ENCODE data around the gene EIF1. TPM values are rescaled to one million over a fixed set of nuclear protein-coding genes. Genes with fewer than 3 reads are reported as not detected.

The EIF1 gene
- polyA plus RNA-seq, 6 donors from 2014 or later: 1,122 to 1,685 (median 1,504) TPM

Other genes with a start within 250 kb of the EIF1 start
- not detected for gene KRT38, start 247.9 kb upstream of the EIF1 start, polyA plus RNA-seq (ENCODE audit: low read depth in 6 of 6)
- gene KRT32, start 221.5 kb upstream of the EIF1 start, polyA plus RNA-seq (ENCODE audit: low read depth in 6 of 6): not detected
- gene KRT35, start 207.7 kb upstream of the EIF1 start, polyA plus RNA-seq (ENCODE audit: low read depth in 6 of 6): not detected
- not detected for gene KRT36, start 199.0 kb upstream of the EIF1 start, polyA plus RNA-seq (ENCODE audit: low read depth in 6 of 6)
- gene KRT13, start 183.3 kb upstream of the EIF1 start, polyA plus RNA-seq (ENCODE audit: low read depth in 6 of 6): not detected
- not detected for gene KRT15, start 170.0 kb upstream of the EIF1 start, polyA plus RNA-seq (ENCODE audit: low read depth in 6 of 6)
- not detected for gene KRT19, start 160.6 kb upstream of the EIF1 start, polyA plus RNA-seq (ENCODE audit: low read depth in 6 of 6)
- gene KRT9, start 116.8 kb upstream of the EIF1 start, polyA plus RNA-seq (ENCODE audit: low read depth in 6 of 6): not detected
- not detected for gene KRT14, start 102.0 kb upstream of the EIF1 start, polyA plus RNA-seq (ENCODE audit: low read depth in 6 of 6)
- not detected for gene KRT16, start 76.1 kb upstream of the EIF1 start, polyA plus RNA-seq (ENCODE audit: low read depth in 6 of 6)
- not detected for gene KRT17, start 64.3 kb upstream of the EIF1 start, polyA plus RNA-seq (ENCODE audit: low read depth in 6 of 6)
- gene GAST, start 23.4 kb downstream of the EIF1 start, polyA plus RNA-seq (ENCODE audit: low read depth in 6 of 6): not detected
- gene HAP1, start 45.8 kb downstream of the EIF1 start, polyA plus RNA-seq (ENCODE audit: low read depth in 6 of 6): not detected
- 100 to 1,000 TPM in 2 of 6 donors, 10 to 100 TPM in 4; 32.9 to 123 (median 51.0) TPM for gene JUP, start 97.8 kb downstream of the EIF1 start, polyA plus RNA-seq (ENCODE audit: low read depth in 6 of 6)
- gene P3H4, start 123.1 kb downstream of the EIF1 start, polyA plus RNA-seq (ENCODE audit: low read depth in 6 of 6): 1 to 10 TPM in 2 of 6 donors, under 1 TPM in 4; 0.39 to 2.9 (median 0.87) TPM
- not detected for gene FKBP10, start 124.1 kb downstream of the EIF1 start, polyA plus RNA-seq (ENCODE audit: low read depth in 6 of 6)
- 10 to 100 TPM; 28.9 to 49.8 (median 37.8) TPM for gene NT5C3B, start 147.3 kb downstream of the EIF1 start, polyA plus RNA-seq (ENCODE audit: low read depth in 6 of 6)
- not detected for gene KLHL10, start 148.9 kb downstream of the EIF1 start, polyA plus RNA-seq (ENCODE audit: low read depth in 6 of 6)
- gene KLHL11, start 176.5 kb downstream of the EIF1 start, polyA plus RNA-seq (ENCODE audit: low read depth in 6 of 6): 1 to 10 TPM; 3.6 to 9.8 (median 6.7) TPM
- 10 to 100 TPM; 34.0 to 63.5 (median 49.8) TPM for gene ACLY, start 230.1 kb downstream of the EIF1 start, polyA plus RNA-seq (ENCODE audit: low read depth in 6 of 6)
- gene ODAD4, start 241.7 kb downstream of the EIF1 start, polyA plus RNA-seq (ENCODE audit: low read depth in 6 of 6): under 1 TPM in 4 of 6 donors, not detected in 2; 0.17 to 0.60 (median 0.37) TPM

All from naive B cell (primary cell).